ENCODE measurements around the gene HNRNPA3.
"Not testable (repeated sequence)": the region's sequence is repeated elsewhere in the genome, so short reads cannot be mapped to it uniquely, and the experiment has no call there.

HNRNPA3 gene

DNA sequence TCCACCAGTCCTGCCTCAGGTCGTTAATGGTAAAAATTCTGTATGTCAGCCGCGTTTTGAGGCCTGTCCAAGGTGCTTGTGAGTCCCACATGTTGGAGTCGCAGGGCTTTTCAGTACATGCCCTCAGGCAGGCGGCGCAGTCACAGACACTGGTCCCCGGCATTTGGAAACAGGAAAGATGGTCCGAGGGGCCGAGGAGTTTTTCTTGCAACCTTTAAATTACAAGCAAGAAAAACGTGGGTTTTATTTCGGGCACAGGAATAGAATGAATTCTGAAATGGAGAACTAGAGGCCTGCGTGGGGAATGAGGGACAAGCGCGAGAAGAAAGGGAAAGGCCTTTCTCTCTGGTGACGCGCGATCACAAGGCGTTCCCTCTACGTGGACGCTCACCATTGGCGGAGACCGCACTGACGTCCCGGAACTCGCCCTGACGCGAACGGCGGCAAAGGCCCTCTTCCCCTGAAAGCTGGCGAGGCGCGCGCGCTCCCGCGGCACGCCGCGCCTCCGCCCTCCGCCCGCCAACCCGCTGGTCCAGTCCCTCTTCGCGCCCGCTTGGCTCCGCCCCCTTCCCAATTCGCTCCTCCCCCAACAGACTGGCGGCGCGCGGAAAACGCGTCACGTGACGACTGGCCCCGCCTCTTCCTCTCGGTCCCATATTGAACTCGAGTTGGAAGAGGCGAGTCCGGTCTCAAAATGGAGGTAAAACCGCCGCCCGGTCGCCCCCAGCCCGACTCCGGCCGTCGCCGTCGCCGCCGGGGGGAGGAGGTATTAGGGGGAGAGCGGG lies at the start of gene HNRNPA3:
Gene HNRNPA3 (plus strand): TSS at position 689 of the 785 bp plus-strand sequence. CDS start 6 bp downstream, at position 695.
- H3K9me3 Mint-ChIP-seq, result no peaks in the 10 kb centered on the region
- no peaks in the 10 kb centered on the region for H3K27me3 Mint-ChIP-seq
- H3K27ac Mint-ChIP-seq, result peak within 1 kb of the TSS; percentile 100
- peaks cover 45% of the 10 kb centered on the region for H3K4me1 Mint-ChIP-seq
- ATAC-seq (peak; percentile 93), DNase-seq (peak; percentile 100)
- H3K4me3 Mint-ChIP-seq, result peak within 1 kb of the TSS; percentile 88 to 99

DNA sequence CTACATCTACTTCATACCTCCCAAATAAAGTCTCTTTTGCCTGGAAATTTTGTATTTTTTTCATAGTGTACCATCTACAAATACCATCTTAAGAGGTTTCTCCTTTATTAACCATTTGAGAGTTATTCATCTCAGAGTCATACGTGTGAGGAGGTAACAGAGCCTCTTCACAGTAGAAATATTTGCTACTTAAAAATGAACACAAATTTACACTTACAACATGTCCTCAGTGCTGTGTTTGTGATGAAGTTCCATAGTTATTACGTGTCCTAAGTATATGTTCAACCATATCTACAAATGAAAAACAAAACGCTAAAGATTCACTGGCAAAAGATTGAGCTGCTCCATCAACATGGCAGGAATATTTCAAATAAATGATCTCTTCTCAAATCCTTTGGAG lies 48.5 kb upstream of the HNRNPA3 start:
- no peaks in the 10 kb centered on the region for H3K9me3 Mint-ChIP-seq
- no peak overlapping the region for H3K4me3 Mint-ChIP-seq
- no peak overlapping the region for H3K27ac Mint-ChIP-seq
- H3K4me1 Mint-ChIP-seq, result peaks cover 29% of the 10 kb centered on the region
- H3K27me3 Mint-ChIP-seq, result no peaks in the 10 kb centered on the region
- ATAC-seq (no peak), DNase-seq (no peak)

DNA sequence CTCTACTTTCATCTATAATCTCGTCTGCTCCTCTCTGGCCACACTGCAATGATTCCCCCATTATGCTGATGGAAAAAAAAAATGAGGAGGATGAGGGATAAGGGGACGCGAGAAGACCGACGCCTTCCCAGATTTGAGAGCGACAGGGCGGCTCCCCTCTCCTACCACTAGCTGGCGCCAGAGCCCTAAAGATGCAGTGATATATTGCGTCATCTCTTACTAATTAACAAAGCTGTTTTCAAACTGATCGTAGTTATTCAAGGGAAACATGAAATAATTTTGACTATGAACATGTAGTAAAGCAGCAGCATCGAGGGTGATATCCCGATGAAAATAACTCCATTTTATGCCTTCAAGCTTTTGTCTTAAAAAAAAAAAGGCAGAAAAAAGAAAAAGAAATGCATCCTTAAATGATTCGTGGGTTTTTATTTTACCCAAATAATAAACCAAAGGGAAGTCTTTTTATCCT lies 48.0 kb upstream of the HNRNPA3 start:
- ATAC-seq, result peak; percentile 57
- Mint-ChIP-seq H3K9me3 (no peaks in the 10 kb centered on the region), H3K27ac (no peak overlapping the region)

DNA sequence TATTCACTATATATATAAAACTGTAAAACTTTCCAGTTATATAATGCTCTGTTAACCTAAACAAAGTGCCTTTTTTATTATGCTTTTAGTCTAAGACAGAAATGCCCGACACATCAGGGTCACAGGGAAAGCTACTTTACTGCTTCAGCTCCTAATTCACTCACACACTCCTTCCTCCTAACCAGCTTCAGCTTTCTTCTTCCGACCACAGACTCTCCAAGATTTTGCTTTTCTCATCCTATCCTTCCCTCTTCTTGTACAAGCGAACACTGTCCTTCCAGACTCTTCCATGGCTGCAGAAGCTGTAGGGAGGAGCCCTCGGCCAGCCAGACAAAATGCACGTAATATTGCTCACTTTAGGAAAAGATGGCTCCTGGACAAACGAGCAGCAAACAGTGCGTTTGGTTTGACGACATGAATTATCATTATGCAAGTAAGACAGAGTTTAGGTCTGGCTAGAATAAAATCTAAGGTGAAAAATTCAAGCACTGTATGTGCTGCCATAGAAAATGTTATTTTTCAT lies 47.5 kb upstream of the HNRNPA3 start:
- no peaks in the 10 kb centered on the region for H3K9me3 Mint-ChIP-seq
- H3K4me3 Mint-ChIP-seq, result no peak overlapping the region
- H3K27me3 Mint-ChIP-seq, result no peaks in the 10 kb centered on the region
- ATAC-seq (no peak), DNase-seq (no peak)
- H3K27ac Mint-ChIP-seq, result no peak overlapping the region
- peaks cover 39% of the 10 kb centered on the region for H3K4me1 Mint-ChIP-seq

More for the DNA sequence above, 48.0 kb upstream of the HNRNPA3 start:
- peak; percentile 71 to 72 for DNase-seq
- H3K4me1 Mint-ChIP-seq, result peaks cover 34% of the 10 kb centered on the region
- no peaks in the 10 kb centered on the region for H3K27me3 Mint-ChIP-seq
- no peak overlapping the region for H3K4me3 Mint-ChIP-seq

- no peaks in the 10 kb centered on the region for H3K27me3 Mint-ChIP-seq
- no peaks in the 10 kb centered on the region for H3K9me3 Mint-ChIP-seq
- H3K27ac Mint-ChIP-seq, result peak overlapping the region; percentile 54 to 91
- ATAC-seq (peak; percentile 80), DNase-seq (peak; percentile 19 to 27)
- peak overlapping the region; percentile 70 to 82 for H3K4me3 Mint-ChIP-seq
- H3K4me1 Mint-ChIP-seq, result peaks cover 45% of the 10 kb centered on the region
Observed at GRCh38 chr2:177165721-177166711, 46.6 kb upstream of the HNRNPA3 start.

DNA sequence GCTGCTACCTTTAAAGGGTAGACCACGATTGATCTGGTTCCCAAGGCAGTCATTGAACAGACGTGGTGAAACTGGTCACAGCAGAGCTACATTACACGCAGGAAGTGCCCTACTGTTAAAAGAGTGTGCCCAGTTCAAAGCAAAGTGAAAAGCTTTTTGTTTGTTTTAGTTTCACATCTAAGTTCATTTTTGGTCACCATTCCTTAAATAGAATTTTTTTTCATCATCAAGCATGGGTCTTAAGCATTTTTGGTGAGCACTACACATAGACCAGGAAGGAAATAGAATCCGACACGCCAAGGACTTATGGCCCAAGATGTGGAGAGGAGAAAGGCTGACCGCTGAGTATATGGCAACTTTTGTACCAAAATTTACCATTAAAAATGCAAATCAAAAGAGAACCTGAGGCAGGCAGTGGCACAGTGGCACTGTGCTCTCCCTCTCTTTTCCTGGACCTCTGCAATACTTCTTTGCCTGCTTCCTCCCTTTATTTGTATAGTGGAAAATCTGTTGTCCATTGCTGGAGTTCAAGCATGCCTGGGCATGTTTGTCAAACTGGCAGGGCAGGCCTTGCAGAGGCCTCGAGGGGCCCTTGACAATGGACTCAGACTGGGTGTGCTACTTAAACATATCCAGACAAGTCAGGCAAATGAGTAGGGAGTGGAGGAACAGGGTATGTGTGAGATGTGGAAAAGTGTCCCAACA lies 42.6 kb upstream of the HNRNPA3 start:
- H3K9me3 Mint-ChIP-seq, result no peaks in the 10 kb centered on the region
- DNase-seq (peak in 1 of 2 donors; percentile 38), ATAC-seq (peak; percentile 81)
- no peaks in the 10 kb centered on the region for H3K27me3 Mint-ChIP-seq
- peak overlapping the region; percentile 4 to 26 for H3K27ac Mint-ChIP-seq
- H3K4me1 Mint-ChIP-seq, result peaks cover 49% of the 10 kb centered on the region
- no peak overlapping the region for H3K4me3 Mint-ChIP-seq

- no peaks in the 10 kb centered on the region for H3K9me3 Mint-ChIP-seq
- no peak for DNase-seq
- H3K27ac Mint-ChIP-seq, result peak overlapping the region in 1 of 2 donors; percentile 68
- no peaks in the 10 kb centered on the region for H3K27me3 Mint-ChIP-seq
- ATAC-seq, result no peak
- peaks cover 41% of the 10 kb centered on the region for H3K4me1 Mint-ChIP-seq
- no peak overlapping the region for H3K4me3 Mint-ChIP-seq
Observed at GRCh38 chr2:177171418-177171865, 41.2 kb upstream of the HNRNPA3 start.

GRCh38 chr2:177172034-177172880 lies 40.3 kb upstream of the HNRNPA3 start:
- Mint-ChIP-seq H3K4me1 (peaks cover 33% of the 10 kb centered on the region), H3K4me3 (no peak overlapping the region), H3K9me3 (no peaks in the 10 kb centered on the region), H3K27ac (no peak overlapping the region), H3K27me3 (no peaks in the 10 kb centered on the region)
- ATAC-seq (no peak), DNase-seq (no peak)

DNA sequence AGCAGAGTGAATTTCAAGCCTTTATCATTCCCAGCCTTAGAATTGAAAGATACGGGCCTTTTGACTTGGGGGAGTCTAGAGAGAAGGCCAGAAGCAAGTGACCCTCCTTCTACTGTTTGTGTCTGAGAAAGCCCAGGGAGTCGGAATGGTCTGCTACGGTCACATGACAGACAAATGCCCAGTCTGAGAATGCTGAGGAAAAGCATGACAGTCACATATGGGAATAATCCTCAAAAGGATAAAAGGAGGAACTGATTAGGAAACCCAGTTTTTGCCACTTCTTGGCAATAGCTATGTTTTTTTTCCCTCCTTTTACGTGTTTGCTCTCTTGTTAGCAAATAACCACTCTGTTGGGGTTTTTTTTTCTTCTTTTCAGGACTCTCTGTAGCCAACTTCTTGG lies 38.1 kb upstream of the HNRNPA3 start:
- peaks cover 16% of the 10 kb centered on the region for H3K4me1 Mint-ChIP-seq

GRCh38 chr2:177175917-177176668 lies 36.5 kb upstream of the HNRNPA3 start:
- no peaks in the 10 kb centered on the region for H3K27me3 Mint-ChIP-seq

More for the DNA sequence above, 38.1 kb upstream of the HNRNPA3 start:
- H3K27me3 Mint-ChIP-seq, result no peaks in the 10 kb centered on the region
- H3K9me3 Mint-ChIP-seq, result no peaks in the 10 kb centered on the region
- H3K27ac Mint-ChIP-seq, result no peak overlapping the region
- ATAC-seq, result no peak
- no peak overlapping the region for H3K4me3 Mint-ChIP-seq
- no peak for DNase-seq

DNA sequence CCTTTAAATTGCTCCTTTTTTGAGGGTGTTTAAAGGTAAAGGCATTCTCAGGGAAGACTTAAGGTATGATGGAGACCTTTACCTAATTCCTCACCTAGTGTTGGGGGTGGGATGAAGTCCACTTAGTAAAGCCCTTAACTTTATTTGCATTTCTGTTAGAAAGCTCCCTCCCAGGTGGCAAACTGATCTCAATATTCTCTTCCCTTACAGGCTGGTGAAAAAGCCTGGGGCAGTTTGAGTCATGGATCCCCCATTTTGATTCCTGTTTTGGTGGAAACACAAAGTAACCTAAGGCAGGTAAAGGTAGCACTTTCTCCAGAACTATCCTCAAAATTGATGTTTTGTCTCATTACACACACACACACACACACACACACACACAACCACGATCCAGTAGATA lies 33.8 kb upstream of the HNRNPA3 start:
- ATAC-seq, result no peak

More at GRCh38 chr2:177175917-177176668, 36.5 kb upstream of the HNRNPA3 start:
- ATAC-seq, result no peak
- DNase-seq, result no peak
- peaks cover 3% of the 10 kb centered on the region for H3K4me1 Mint-ChIP-seq
- no peaks in the 10 kb centered on the region for H3K9me3 Mint-ChIP-seq
- no peak overlapping the region for H3K4me3 Mint-ChIP-seq
- no peak overlapping the region for H3K27ac Mint-ChIP-seq

GRCh38 chr2:177179227-177179626 lies 33.4 kb upstream of the HNRNPA3 start:
- no peak for DNase-seq
- ATAC-seq, result no peak
- H3K9me3 Mint-ChIP-seq, result no peaks in the 10 kb centered on the region

More for the DNA sequence above, 33.8 kb upstream of the HNRNPA3 start:
- Mint-ChIP-seq H3K9me3 (no peaks in the 10 kb centered on the region), H3K4me1 (no peaks in the 10 kb centered on the region), H3K27ac (no peak overlapping the region), H3K27me3 (no peaks in the 10 kb centered on the region), H3K4me3 (no peak overlapping the region)
- DNase-seq, result no peak

GRCh38 chr2:177179671-177180070 lies 32.9 kb upstream of the HNRNPA3 start:
- not testable (repeated sequence) for DNase-seq, H3K9me3 Mint-ChIP-seq, H3K4me3 Mint-ChIP-seq, H3K27ac Mint-ChIP-seq, H3K27me3 Mint-ChIP-seq, H3K4me1 Mint-ChIP-seq, ATAC-seq

More at GRCh38 chr2:177179227-177179626, 33.4 kb upstream of the HNRNPA3 start:
- Mint-ChIP-seq H3K27ac (no peak overlapping the region), H3K27me3 (no peaks in the 10 kb centered on the region), H3K4me3 (no peak overlapping the region), H3K4me1 (no peaks in the 10 kb centered on the region)

All from stimulated activated naive CD8-positive, alpha-beta T cell treated with anti-CD3 and anti-CD28 coated beads, Interleukin-15, amount 100 ng/mL, for 72 hours (primary cell).